Activated T-cell treated with anti-CD3 and anti-CD28 coated beads for 1 hour (primary cell): ENCODE measurements around the gene CEP70.
"Not testable (repeated sequence)": the region's sequence is repeated elsewhere in the genome, so short reads cannot be mapped to it uniquely, and the experiment has no call there.

ENCODE experiments used
- DNase-seq: peaks from one replicate; pipeline ENCODE4 v3.0.0-alpha.2; 2020; ENCODE audit warnings: low read depth

The CEP70 gene

DNA sequence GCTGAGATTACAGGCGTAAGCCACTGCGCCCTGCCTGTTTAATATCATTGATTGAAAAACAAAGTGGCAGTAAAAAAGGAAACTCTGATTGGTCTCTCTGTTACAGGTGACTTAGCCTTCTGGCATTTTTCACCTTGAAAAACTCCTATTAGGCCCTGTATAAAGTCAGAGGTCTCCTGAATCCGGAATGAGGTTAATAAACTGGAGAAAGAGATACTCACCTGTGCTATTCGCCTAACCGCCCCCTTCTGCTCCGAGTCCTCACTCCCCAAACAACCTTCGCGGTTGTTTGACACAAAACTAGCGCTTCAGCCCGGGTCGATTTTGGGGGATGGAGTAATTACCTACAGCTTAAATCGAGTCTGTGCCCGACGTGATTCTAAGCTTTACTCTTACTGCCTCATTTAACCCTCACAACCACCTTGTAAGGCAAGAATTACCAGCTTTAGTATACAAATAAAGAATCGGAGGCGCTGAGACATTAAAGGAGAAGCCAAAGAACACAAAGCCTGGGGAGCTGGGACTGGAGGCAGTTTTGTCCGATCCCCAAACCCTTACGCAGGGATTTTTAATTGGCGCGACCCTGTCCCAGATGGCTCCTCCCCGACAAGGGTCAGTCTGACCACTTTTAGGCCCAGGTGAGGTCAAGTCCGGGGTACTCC is 441 bp downstream of the CEP70 start:
- DNase-seq, result no peak

DNA sequence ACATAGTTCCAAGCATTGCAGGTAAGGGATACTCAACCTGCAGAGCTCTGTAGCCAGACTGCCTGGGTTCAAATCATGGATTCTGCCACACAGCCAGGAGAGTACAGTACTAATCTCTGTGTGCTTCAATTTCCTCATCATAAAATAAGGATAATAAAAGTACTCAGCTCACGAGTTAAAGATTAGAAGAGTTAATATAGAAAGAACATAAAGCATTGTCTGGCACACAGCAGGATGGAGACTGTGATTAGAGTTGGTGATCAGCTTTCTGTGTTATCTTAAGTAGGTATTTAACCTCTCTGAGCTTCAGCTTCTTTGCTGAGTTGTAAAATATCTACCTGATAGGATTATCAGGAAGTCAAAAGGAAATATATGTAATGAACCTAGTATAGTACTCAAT is 2.7 kb downstream of the CEP70 start:
- no peak for DNase-seq

GRCh38 chr3:138588445-138588844 is 5.6 kb downstream of the CEP70 start:
- DNase-seq, result no peak

GRCh38 chr3:138587374-138587773 is 6.7 kb downstream of the CEP70 start:
- no peak for DNase-seq

DNA sequence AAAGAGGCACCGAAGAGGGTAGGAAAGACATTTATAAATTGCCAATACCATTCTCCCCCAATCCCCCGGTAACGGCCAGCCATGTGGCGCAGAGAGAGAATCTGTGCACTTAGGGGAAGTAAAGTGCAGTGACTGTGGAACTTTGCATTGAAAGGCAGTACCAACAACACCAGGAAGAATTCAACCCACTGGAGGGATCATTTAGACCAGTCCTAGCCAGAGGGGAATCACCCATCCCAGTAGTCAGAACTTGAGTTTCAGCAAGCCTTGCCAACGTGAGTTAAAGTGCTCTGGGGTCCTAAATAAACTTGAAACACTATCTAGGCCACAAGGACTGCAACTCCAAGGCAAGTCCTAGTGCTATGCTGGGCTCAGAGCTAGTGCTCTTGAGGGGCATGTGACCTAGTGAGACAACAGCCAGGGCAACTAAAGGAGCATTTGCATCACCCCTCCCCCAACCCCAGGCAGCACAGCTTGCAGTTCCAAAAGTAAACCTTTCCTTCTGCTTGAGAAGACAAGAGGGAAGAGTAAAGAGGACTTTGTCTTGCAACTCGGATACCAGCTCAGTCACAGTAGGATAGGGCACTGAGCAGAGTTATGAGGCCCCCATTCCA is 15.0 kb downstream of the CEP70 start:
- no peak for DNase-seq

DNA sequence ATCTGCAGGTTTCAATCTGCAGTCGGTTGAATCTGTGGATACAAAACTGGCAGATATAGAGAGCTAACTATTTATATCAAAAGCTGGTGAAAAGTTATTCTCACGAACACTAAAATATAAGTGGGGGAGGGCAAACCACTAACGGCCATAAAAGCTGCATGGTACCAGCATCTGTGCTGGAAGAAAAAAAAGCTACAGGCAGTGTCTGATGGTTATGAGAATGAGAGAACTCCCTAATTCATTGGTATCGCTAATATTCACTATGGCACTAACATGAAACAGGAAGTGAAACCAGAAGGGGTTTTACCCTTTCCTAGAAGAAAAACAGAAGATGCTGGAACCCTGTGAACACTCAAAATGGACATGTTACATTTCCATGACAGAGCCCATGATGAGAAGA is 15.9 kb downstream of the CEP70 start:
- no peak for DNase-seq

GRCh38 chr3:138573138-138573537 is 20.9 kb downstream of the CEP70 start:
- DNase-seq, result no peak

GRCh38 chr3:138569624-138570023 is 24.4 kb downstream of the CEP70 start:
- DNase-seq, result not testable (repeated sequence)

GRCh38 chr3:138569090-138569489 is 25.0 kb downstream of the CEP70 start:
- no peak for DNase-seq

GRCh38 chr3:138567403-138567802 is 26.7 kb downstream of the CEP70 start:
- DNase-seq, result no peak

GRCh38 chr3:138566293-138566692 is 27.8 kb downstream of the CEP70 start:
- DNase-seq, result not testable (repeated sequence)

DNA sequence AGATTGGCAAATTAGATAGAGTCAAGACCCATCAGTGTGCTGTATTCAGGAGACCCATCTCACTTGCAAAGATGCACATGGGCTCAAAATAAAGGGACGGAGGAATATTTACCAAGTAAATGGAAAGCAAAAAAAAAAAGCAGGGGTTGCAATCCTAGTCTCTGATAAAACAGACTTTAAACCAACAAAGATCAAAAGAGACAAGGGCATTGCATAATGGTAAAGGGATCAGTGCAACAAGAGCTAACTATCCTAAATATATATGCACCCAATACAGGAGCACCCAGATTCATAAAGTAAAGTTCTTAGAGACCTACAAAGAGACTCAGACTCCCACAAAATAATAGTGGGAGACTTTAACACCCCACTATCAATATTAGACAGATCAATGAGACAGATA is 31.2 kb downstream of the CEP70 start:
- DNase-seq, result not testable (repeated sequence)

DNA sequence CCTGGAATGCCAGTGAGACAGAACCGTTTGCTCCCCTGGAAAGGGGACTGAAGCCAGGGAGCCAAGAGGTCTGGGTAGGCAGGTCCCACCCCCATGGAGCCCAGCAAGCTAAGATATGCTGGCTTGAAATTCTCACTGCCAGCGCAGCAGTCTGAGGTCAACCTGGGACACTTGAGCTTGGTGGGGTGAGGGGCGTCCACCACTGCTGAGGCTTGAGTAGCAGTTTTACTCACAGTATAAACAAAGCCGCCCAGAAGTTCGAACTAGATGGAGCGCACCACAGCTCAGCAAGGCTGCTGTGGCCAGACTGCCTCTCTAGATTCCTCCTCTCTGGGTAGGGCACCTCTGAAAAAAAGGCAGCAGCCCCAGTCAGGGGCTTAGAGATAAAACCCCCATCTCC is 33.6 kb downstream of the CEP70 start:
- no peak for DNase-seq

DNA sequence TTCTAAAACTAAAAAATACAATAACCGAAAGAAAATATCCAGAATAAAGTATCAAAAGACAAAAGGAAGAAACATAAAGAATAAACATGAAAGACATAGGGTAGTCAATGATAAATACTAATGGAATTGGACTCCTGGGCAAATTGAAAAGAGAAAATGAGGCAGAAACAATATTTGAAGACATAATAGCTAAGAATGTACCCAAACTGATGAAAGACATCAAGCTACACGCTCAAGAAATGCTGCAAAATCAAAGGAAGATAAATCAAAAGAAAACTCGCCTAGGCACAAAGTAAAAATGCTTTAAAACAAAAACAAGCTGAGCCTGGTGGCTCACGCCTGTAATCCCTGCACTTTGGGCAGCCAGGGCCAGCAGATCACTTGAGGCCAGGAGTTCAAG is 34.9 kb downstream of the CEP70 start:
- no peak for DNase-seq

DNA sequence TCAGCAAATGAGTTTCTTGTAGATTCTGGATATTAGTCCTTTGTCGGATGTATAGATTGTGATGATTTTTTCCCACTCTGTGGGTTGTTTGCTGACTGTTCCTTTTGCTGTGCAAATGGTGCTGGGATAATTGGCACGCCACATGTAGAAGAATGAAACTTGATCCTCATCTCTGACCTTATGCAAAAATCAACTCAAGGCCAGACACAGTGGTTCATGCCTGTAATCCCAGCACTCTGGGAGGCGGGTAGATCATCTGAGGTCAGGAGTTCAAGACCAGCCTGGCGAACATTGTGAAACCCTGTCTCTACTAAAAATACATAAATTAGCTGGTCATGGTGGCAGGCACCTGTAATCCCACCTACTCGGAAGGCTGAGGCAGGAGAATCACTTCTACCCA is 39.3 kb downstream of the CEP70 start:
- DNase-seq, result not testable (repeated sequence)

DNA sequence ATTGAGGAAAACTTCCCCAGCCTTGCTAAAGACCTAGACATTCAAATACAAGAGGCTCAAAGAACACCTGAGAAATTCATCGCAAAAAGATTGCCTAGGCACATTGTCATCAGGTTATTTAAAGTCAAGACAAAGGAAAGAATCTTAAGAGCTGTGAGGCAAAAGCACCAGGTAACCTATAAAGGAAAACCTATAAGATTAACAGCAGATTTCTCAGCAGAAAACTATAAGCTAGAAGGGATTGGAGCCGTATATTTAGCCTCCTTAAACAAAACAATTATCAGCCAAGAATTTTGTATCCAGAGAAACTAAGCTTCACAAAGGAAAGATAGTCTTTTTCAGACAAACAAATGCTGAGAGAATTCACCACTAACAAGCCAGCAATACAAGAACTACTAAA is 43.1 kb downstream of the CEP70 start:
- not testable (repeated sequence) for DNase-seq

DNA sequence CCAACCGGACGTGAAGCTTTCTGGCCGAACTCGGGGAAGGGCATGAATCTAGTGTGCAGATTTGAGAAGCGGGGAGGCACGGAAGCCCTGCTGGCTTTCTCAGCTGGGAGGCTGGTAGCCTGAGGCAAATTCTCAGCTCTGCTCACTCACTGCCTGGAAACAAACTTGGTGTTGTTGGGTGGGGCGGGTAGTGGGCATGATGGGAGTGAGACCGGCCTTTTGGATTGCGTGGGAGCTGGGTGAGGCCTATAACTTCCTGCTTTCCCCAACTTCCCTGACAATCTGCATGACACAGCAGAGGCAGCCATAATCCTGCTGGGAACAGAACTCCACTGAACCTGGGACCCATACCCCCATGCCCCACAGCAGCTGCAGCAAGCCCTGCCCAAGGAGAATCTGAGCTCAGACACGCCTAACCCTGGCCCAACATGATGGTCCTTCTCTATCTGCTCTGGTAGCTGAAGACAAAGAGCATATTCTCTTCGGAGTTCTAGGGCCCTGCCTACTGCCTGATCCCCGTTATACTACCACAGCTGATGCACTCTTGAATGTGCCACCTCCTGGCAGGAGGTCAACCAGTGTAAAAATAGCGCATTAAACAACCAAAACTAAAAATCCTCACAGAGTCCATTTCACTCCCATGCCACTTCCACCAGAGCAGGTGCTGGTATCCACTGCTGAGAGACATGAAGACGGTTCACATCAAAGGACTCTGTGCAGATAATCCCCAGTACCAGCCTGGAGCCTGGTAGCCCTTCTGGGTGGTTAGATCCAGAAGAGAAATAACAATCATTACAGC is 44.7 kb downstream of the CEP70 start:
- no peak for DNase-seq

DNA sequence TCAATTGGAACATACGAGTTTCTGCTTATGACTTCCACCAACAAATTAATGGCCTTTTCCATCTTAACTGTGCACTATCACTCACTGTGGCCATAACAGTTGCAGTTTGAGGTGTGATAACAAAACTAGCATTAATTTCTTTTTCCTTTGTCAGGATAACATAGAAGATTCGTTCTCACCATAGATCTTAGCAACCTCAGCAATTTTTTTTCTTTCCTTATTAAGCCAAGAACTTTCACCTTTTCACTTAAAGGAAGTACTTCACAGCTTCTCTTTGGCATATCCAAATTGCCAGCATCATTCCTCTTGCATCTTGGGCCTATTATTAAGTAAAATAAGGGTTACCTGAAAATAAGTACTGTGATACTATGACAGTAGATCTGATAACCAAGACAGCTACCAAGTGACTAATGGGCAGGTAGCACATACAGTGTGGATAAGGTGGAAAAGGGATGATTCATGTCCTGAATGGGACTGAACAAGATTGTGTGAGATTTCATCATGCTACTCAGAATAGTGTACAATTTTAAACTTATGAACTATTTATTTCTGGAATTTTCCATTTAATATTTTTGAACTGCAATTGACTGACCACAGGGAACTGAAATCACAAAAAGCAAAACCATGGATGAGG is 46.6 kb downstream of the CEP70 start:
- DNase-seq, result no peak

DNA sequence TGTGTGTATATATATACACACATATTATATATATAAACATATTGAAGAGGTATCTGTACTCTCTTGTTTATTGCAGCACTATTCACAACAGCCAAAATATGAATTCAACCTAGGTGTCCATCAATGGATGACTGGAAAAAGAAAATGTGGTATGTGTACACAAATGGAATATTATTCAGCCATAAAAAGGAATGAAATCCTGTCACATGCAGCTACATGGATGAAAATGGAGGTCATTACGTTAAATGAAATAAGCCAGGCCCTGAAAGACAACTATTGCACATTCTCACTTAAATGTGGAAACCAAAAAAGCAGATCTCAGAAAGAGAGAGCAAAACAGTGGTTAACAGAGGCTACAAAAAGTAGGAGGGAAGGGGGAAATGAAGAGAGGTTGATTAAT is 49.5 kb downstream of the CEP70 start:
- no peak for DNase-seq

DNA sequence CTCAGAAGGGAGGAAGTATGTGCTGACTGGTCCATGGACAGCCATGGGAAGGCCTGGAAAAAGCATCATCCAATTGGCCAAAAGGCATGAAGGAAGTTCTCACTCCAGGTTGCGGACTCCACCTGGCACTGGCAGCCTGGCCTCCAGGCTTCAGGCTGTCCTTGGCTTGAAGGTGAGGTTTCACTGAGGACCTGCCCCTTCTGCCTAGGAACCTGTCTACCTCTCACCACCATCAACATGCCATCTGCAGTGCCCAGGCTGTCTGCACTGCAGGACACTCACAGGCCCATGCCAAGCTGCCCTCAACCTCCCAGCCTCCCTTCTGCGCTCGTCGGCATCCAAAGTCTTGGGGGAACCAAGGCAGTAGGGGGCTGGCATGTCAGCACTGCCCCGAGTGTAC is 51.1 kb downstream of the CEP70 start:
- DNase-seq, result no peak

DNA sequence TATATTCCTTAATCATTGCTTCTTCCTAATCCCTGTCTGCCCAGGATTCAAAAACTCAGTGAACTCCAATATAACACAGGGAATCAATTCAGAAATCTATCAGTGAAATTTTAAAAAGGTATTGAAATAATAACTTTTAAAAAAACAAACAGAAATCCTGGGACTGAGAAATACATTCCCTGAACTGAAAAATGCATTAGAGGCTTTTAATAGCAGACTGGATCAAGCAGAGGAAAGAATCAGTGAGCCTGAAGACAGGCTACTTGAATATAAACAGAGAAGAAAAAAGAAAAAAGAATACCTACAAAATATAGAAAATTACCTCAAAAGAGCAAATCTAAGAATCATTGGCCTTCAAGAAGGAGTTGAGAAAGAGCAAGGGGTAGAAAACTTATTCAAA is 54.7 kb downstream of the CEP70 start:
- no peak for DNase-seq

GRCh38 chr3:138521445-138521844 is 72.6 kb downstream of the CEP70 start:
- not testable (repeated sequence) for DNase-seq
